GM13976 (cell line): ENCODE measurements around the gene ATXN1.
"Not testable (repeated sequence)": the region's sequence is repeated elsewhere in the genome, so short reads cannot be mapped to it uniquely, and the experiment has no call there.

Experiments
- DNase-seq: peaks from one replicate; pipeline ENCODE4 v3.0.0; 2012; ENCODE audit warnings: low spot score
- CTCF ChIP-seq: IDR thresholded peaks from 2 replicates; pipeline ENCODE4 v1.5.1; 2012; ENCODE audit warnings: borderline replicate concordance, mild to moderate bottlenecking; ENCODE audit not compliant: insufficient read depth; ENCODE audit errors: extremely low read depth, missing control alignments, control extremely low read depth
- in situ Hi-C: fragments of 300-500 bp; cut with MboI; formaldehyde crosslinking; loops from one replicate; pipeline ENCODE4 v1.12.0; 2022; ENCODE audit warnings: low sequenced_read_pairs, mixed read lengths, inconsistent platforms; ENCODE audit not compliant: unreplicated experiment

ATXN1 gene

GRCh38 chr6:16623029-16623653 is 138.1 kb downstream of the ATXN1 start:
- DNase-seq: no peak
- TF ChIP-seq CTCF: no peak
- in situ Hi-C loops: no loop called here

DNA sequence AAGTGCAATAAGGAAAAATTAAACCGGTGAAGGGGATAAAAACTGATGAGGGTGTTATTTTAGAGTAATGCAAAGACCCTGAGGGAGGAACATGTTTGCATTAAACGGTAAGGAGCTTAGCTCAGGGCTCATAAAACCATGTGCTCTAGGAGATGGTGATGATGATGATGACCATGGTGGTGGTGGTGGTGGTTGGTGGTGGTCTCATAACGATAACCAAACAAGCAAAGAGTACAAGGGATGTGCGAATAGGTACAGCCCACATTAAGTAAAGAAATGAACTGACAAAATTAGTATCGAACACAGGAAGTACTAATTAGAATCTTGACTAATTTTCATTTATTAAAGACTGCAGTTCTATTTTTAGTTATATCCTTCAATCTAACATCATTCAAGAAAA is 139.1 kb downstream of the ATXN1 start:
- no peak for TF ChIP-seq CTCF
- in situ Hi-C loops: no loop called here
- no peak for DNase-seq

DNA sequence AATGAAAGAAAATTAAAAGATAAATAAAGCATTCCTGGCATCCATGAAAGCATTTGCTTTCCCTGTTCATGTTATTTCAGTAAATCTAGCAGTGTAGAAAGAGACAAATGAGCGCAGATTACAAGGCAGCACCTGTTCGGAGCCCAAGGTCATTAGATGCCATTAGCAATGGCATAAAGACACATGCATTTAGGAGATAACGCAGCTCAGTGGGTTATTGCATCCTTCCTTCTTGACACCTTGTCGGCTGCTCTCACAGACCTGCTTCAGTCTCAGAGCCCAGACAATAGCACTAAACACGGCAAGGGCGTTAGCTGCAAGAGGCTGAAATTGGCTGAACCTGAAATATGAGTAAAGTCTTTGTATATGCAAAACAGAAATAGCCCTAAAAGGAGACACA is 140.3 kb downstream of the ATXN1 start:
- no peak for DNase-seq
- in situ Hi-C loops: no loop called here
- no peak for TF ChIP-seq CTCF

DNA sequence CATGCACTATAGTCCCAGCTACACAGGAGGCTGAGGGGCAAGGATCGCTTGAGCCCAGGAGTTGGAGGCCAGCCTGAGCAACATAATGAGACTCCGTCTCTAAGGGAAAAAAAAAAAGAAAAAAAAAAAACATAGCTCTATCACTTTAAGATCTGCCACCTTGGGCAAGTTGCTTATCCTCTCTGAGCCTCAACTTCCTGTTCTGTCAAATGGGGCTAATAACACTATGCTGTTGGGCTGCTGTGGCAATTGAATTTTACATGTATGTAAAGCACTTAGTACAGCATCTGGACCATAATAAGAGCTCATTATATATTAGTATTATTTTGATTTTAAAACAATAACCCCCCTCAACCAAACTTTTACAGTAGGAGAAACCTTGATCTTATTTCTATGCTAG is 141.5 kb downstream of the ATXN1 start:
- DNase-seq: no peak
- in situ Hi-C loops: no loop called here
- TF ChIP-seq CTCF: no peak

GRCh38 chr6:16618962-16619361 is 142.3 kb downstream of the ATXN1 start:
- DNase-seq: no peak
- no peak for TF ChIP-seq CTCF
- in situ Hi-C loops: no loop called here

- DNase-seq, in situ Hi-C loops: not testable (repeated sequence)
These were observed 146.0 kb downstream of the ATXN1 start for GRCh38 chr6:16615215-16615614.

- DNase-seq, in situ Hi-C loops: not testable (repeated sequence)
These were observed 147.1 kb downstream of the ATXN1 start for GRCh38 chr6:16614143-16614542.

DNA sequence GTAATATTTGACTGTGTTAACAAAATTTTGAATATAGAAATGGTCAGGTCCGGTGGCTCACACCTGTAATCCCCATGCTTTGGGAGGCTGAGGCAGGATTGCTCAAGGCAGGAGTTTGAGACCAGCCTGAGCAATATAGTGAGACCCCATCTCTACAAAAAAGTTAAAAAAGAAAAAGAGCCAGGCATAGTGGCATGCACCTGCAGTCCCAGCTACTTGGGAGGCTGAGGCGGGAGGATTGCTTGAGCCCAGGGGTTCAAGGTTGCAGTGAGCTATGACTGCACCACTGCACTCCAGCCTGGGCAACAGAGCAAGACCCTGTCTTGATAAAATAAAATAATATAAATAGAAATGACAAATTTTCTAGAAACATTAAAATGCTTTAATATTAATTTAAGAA is 147.8 kb downstream of the ATXN1 start:
- in situ Hi-C loops, DNase-seq: not testable (repeated sequence)
